Sigmoid colon (tissue), 4 donors: ENCODE data around the gene WNT3.

ENCODE experiments used
- CTCF ChIP-seq, 4 experiments: fragments of 450-650 bp in 3 of 4; fragments of 200-600 bp in 1 of 4; IDR thresholded peaks; one replicate each; pipeline ENCODE4 v1.5.1; 2016 to 2019; ENCODE audit warnings: antibody characterized with exemption in 4 of 4, mild to moderate bottlenecking in 3 of 4, moderate library complexity in 2 of 4
- EP300 ChIP-seq, 4 donors: sonication (generic); formaldehyde crosslinking; IDR thresholded peaks; one replicate each; pipeline ENCODE4 v1.6.1; 2017; ENCODE audit warnings: antibody characterized with exemption in 4 of 4
- POLR2A ChIP-seq, 2 donors: fragments of 450-650 bp; IDR thresholded peaks; one replicate each; pipeline ENCODE4 v1.6.1; 2016; ENCODE audit warnings: antibody characterized with exemption in 2 of 2, mild to moderate bottlenecking in 2 of 2, moderate library complexity in 2 of 2
- POLR2AphosphoS5 ChIP-seq, 4 donors: sonication (generic); formaldehyde crosslinking; IDR thresholded peaks; one replicate each; pipeline ENCODE4 v1.6.1; 2017; ENCODE audit warnings: antibody characterized with exemption in 4 of 4

GRCh38 chr17:46832945-46833839, 14.7 kb upstream of the WNT3 start:
- TF ChIP-seq POLR2AphosphoS5 (IDR thresholded peaks at IDR 0.05) = no peak
- no peak for TF ChIP-seq CTCF (IDR thresholded peaks at IDR 0.05)
- no peak for TF ChIP-seq EP300 (IDR thresholded peaks at IDR 0.05)
- no peak for TF ChIP-seq POLR2A (IDR thresholded peaks at IDR 0.05)
